GM21825 (cell line): Measurements from ENCODE around the gene METTL21C.

Experiments
- ATAC-seq: cut with Tn5 transposase; IDR thresholded peaks from one replicate; pipeline ENCODE4 v1.9.1; 2021; ENCODE audit warnings: mild to moderate bottlenecking, moderate library complexity; ENCODE audit not compliant: unreplicated experiment

Gene METTL21C

DNA sequence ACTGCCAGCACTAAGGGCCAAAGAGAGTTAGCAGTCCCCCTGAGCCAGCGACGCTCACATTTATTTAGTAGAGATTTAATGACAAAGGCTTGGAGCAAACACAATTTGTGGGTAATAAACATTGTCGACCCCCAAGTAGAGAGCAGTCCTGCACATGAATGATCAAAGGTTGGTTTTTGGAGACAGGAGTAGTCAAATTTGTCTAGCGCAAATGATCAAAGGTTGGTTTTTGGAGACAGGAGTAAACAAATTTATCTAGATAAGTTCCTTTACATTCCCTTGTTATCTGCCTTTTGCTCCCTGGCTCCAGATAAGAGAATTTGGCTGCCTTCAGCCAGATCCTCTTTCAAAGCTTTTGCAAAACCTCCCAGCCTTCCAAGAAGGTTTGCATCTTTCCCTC is 26.9 kb downstream of the METTL21C start:
- no peak for ATAC-seq

DNA sequence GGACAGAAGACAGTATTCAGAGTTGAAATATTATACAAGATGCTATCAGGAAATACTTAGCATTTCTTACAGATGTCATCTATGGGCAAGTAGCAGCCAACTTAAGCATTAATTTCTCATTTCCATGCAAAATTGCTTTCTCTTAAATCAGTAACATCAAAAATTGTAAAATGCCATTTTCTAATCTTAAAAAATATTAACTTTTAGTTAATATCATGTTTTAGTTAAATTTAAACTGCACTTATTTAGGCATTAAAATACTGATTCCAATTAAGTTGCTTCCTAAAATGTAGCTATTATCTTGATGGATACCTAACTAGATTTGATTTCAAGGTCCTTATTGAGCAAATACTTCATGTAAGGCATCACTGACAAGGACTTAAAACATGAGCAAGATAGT is 27.8 kb downstream of the METTL21C start:
- no peak for ATAC-seq

DNA sequence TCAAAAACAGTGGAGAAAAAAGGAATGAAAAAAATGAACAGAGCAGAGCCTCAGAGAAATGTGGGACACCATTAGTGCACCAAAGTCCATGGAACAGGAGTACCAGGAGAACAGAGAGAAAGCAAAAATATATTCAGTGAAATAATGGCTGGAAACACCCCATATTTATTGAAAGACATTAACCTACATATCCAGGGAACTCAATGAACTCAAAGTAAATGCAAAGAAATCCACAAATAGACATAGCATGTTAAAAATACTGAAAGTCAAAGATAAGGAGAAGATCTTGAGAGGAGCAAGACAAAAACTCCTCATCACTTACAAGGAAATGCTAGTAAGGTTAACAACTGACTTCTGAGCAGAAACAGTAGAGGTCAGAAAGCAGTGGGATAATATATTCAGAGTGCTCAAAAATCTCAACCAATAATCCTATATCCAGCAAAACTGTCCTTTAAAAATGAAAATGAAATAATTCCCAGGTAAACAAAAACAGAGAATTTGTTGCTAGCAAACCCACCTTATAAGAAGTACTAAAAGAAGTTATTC is 35.6 kb downstream of the METTL21C start:
- ATAC-seq = no peak

DNA sequence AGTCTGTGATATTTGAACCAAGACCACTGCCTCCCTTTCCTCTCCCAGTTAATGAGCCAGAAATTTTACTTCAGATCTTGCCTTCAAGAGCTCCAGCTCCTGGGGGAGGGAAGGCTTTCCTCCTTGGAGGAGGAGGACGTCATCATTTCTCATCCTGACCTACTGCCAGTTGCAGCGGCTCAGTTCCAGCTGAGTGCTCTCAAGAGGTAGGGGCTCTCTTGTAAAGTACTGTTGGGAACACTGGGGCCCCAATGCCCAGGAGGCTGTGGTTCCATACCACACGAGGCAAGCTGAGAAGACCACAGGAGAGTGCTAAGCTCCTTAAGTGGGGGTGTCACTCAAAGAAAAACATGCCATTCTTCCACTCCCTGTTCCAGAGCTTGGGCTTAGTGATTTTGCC is 36.2 kb downstream of the METTL21C start:
- no peak for ATAC-seq

DNA sequence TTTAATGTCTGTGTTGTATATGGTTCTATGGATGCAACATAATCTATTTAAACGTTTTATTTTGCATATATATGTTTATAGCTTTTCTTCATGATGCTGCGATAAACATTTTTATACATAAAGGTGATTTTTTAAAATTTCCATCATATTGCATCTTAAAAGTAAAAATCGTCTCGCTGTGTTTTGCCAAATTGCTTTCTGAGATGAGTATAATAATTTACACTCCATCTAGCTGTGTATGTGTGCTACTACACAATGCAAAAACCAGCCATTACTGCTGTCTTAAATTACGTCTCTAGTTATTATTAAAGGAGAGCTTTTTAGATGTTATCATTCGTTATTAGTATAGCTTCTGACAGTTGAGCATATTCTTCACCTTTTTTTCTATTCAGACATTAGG is 37.2 kb downstream of the METTL21C start:
- no peak for ATAC-seq

DNA sequence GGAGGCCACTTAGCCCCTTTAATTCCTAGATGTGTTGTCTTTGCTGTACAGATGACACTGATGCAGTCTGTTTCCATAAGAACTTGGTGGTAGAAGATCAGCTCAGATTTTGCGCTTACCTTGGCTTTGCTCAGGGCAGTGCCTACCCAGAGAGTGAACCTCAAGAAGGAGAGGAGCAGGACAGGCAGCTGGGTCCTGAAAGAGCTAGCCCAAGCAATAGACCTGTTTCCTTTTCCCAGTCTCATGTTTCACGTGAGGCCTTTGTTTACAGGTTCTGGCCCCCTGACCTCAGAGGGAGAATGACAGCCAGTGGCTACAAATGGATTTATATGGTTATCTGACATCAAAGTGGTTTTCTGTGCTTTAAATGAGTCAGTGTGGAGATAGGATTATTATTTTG is 40.1 kb downstream of the METTL21C start:
- no peak for ATAC-seq

DNA sequence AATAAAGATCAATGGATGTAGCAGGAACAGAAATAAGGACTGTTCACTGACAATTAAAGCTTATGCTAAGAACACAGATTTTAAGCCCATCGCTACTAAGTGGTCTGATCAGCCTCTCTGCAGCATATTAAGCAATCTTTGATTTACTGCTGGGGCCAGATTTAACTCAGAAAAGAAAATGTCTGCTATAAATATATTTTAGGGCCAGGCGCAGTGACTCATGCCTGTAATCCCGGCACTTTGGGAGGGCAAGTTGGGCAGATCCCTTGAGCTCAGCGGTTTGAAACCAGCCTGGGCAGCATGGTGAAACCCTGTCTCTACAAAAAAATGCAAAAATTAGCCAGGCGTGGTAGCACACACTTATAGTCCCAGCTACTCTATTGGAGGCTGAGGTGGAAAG is 43.0 kb downstream of the METTL21C start:
- no peak for ATAC-seq

DNA sequence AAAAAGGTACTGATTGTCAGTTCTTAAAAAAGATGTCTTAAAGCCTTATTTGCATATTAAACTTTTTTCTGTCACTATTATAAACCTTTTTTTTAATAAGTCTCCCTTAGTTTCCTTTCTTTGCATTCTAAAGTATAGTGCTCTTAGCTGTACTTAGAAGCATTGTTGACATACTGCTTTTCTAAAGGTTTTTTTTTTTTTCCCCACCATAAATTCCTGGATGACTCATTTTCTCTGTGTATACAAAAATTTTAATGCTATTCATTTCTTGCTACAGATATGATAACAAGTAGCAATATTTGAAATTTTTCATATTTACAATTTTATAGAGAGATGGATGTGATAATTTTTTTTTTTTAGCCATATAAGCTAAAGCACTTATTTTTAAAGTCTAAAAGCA is 43.5 kb downstream of the METTL21C start:
- no peak for ATAC-seq

DNA sequence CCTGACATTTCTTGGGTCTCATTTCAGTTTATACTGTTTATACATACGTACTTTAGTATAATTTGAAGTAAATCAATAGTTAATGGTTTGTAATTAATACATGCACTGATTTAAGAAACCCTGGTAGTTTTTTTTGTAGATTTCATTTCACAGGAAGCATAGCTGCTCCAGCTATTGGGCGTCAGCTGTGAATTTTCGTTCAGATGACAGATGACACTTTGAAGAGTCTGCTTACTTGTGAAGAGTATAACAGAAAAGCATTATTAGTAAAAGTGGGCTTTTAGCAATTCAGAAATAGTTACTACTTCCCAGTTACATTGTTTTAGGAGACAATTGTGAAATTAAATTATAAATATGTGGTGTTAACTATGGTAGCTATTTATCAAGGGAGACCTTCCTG is 44.4 kb downstream of the METTL21C start:
- no peak for ATAC-seq

DNA sequence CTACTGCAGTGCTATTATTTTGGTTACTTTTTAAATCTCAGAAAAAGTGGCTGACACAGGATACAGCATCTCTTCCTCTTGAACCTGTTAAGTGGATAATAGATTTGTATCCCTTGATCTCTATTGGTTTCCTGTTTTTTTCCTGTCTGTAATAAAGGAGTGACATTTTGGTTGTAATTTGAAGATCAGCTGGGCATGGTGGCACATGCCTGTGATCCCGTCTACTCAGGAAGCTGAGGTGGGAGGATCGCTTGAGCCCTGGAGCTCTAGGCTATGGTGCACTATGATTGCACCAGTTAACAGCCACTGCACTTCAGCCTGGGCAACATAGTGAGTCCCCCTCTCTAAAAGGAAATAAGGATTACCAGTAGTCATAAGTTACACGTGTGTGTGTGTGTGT is 46.8 kb downstream of the METTL21C start:
- no peak for ATAC-seq

DNA sequence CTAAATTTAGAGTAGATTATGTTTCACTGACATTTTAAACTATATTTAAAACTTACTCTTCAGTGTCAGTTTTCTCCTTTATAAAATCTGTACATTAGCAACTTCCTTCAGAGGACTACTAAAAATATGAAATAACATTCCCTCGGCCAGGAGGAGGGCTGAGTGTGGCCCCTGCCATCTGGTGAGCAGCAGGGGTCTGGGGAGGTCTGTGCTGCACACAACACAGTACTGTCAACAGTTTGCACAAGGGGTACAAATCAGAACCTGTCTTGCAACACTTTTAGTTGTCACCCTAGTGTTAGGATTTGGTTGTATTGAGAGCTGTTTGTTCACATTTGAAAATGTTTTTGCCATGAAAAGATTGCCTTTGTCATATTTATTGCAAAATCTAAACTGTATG is 49.1 kb downstream of the METTL21C start:
- ATAC-seq = no peak

DNA sequence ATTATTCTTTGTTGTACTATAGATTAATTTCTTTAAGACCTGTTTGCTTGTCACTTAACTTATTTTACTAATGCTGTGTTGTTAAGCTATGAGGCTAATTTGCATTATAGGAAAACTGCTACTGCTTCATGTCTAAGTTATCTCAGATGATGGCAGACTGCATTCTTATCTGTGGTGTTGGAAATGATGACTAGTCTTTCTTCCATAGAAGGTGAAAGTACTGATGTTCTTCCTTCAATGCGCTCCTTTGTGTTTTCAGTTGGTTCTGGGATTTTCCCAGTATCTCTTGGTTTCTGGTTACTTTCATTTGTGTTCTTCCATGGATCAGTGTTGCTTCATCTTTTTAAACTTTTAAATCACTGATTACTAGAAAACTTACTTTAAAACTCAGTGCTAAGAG is 51.2 kb downstream of the METTL21C start:
- no peak for ATAC-seq

DNA sequence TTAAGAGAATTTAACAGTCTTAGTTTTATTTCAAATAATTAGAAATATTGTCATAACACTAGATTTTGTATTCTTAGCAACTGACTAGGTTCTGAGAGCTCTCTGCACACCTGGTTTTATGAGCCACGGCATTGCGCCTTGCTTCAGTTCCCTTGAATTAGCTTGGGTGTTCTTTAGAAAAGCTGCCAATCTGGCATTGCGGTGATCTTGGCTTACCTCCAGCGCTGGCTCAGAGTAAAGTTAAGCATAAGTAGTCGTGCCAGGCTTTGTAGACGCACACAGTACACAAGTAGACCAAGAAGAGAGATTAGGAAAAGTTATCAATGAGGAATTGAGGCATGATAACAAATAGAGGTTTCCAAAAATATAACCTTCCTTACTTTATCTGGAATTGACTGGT is 52.4 kb downstream of the METTL21C start:
- no peak for ATAC-seq

DNA sequence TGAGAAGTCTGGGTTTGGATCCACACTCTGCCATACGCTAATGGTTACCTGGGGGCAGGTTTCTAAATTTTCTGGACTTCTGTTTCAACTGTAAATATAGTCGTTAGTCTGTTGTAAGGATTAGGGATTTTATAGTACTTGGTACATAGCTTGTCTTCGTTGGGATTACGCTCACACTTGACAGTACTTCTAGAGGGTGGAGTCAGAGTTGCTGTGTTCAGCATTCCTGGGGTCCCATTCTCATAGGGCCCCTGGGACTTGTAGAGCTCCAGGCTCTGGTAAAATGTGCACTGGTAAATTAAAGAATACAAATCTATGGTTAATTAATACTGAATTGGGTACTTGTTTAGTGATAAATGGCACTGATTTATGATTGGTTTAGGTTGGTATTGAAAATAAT is 52.8 kb downstream of the METTL21C start:
- no peak for ATAC-seq

DNA sequence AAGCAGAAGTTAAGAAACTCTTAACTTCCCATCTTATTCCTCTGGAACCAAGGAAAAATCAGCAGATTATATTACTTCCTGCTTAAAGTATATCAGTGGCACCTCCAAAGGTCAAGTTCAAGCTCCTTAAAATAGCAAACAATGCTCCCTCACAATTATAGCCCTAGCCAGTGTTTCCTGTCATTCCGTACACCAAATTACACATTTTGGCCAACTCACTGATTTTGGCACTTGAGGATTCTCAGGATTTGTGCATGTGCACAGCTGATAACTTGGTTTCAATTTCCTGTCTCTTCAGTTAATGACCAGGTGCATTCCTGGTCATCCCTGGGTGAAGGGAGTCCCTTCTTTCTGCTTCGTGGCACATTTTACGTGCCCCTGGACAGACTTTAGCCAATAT is 56.1 kb downstream of the METTL21C start:
- ATAC-seq = no peak
